Cardiac muscle cell (in vitro differentiated cells and primary cell): ENCODE results near the gene RRAS2. TPM values are rescaled to one million over a fixed set of nuclear protein-coding genes. Genes with fewer than 3 reads are reported as not detected.

Experiments used
- DNase-seq, 2 donors: peaks; one replicate each; pipeline versions ENCODE4 v3.0.0 to v3.0.0-alpha.2; 2010 to 2017; ENCODE audit warnings: low read depth in 1 of 2, low spot score in 1 of 2
- H3K27ac ChIP-seq: fragments of 200-600 bp; sonication (generic); 2 replicates; pipeline ENCODE4 v1.5.1; 2016
- H3K27me3 ChIP-seq: fragments of 200-600 bp; sonication (generic); 2 replicates; pipeline ENCODE4 v1.6.0; 2016; ENCODE audit warnings: control low read depth
- H3K36me3 ChIP-seq: fragments of 200-600 bp; sonication (generic); 2 replicates; pipeline ENCODE4 v1.5.1; 2016; ENCODE audit warnings: control low read depth
- H3K4me1 ChIP-seq: fragments of 200-600 bp; sonication (generic); 2 replicates; pipeline ENCODE4 v1.8.1; 2017; ENCODE audit warnings: low read depth, mild to moderate bottlenecking, mixed run types
- H3K4me3 ChIP-seq: fragments of 200-600 bp; sonication (generic); 2 replicates; pipeline ENCODE4 v1.5.1; 2016; ENCODE audit warnings: mild to moderate bottlenecking
- H3K9me3 ChIP-seq: fragments of 200-600 bp; sonication (generic); 2 replicates; pipeline ENCODE4 v1.5.1; 2017; ENCODE audit warnings: low read depth, mild to moderate bottlenecking, control low read depth
- polyA plus RNA-seq: library from polyadenylated mRNA; unstranded; fragments of >200 nt; fragmentation: Nextera tagmentation; extraction: Ambion mirVana; gene quantifications from 2 replicates; pipeline ENCODE4 v1.2.1, GENCODE V29; 2016
- total RNA-seq: library from RNA; depleted of rRNA; stranded (reverse); fragments of >200 nt; gene quantifications from 2 replicates; pipeline ENCODE4 v1.2.3, GENCODE V29; 2016
- TF ChIP-seq, protein P1 (sequence below): IDR thresholded peaks from 2 replicates; pipeline ENCODE4 v1.5.1; 2012; ENCODE audit warnings: low read depth, mild to moderate bottlenecking, low read length

RRAS2 gene
- total and polyA plus RNA-seq, 2 experiments from 2014 or later, result 72.3 to 74.4 TPM

GRCh38 chr11:14384338-14384737, 25.4 kb upstream of the RRAS2 start:
- TF ChIP-seq, protein P1, sequence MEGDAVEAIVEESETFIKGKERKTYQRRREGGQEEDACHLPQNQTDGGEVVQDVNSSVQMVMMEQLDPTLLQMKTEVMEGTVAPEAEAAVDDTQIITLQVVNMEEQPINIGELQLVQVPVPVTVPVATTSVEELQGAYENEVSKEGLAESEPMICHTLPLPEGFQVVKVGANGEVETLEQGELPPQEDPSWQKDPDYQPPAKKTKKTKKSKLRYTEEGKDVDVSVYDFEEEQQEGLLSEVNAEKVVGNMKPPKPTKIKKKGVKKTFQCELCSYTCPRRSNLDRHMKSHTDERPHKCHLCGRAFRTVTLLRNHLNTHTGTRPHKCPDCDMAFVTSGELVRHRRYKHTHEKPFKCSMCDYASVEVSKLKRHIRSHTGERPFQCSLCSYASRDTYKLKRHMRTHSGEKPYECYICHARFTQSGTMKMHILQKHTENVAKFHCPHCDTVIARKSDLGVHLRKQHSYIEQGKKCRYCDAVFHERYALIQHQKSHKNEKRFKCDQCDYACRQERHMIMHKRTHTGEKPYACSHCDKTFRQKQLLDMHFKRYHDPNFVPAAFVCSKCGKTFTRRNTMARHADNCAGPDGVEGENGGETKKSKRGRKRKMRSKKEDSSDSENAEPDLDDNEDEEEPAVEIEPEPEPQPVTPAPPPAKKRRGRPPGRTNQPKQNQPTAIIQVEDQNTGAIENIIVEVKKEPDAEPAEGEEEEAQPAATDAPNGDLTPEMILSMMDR, result no peak
- no peak overlapping the region for H3K27ac ChIP-seq
- H3K36me3 ChIP-seq, result no peaks in the 10 kb centered on the region
- H3K27me3 ChIP-seq, result peaks cover 48% of the 10 kb centered on the region
- no peaks in the 10 kb centered on the region for H3K9me3 ChIP-seq
- H3K4me1 ChIP-seq, result no peaks in the 10 kb centered on the region
- H3K4me3 ChIP-seq, result no peak overlapping the region
- peak in 1 of 2 donors; percentile 84 for DNase-seq

DNA sequence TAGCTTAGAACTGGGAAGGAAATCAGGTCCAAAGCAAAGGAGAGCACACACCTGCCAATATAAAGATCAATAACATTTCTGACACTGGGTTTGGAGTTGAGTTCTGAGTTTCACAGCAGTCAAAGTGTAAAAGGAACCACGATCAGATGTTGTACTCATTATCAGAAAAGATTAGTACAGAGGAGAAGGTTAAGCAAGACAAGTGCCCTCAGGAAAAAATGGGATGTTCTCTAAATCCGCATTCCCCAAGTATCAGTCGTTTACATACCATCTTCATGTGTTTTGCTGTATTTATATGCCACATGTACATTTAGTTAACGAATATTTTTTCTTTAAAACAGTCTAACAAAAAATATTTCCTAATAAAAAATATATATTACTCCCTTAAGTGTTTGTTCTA, 23.0 kb upstream of the RRAS2 start:
- Histone ChIP-seq H3K4me3 (no peak overlapping the region), H3K9me3 (no peaks in the 10 kb centered on the region), H3K27ac (no peak overlapping the region), H3K4me1 (no peaks in the 10 kb centered on the region), H3K27me3 (peaks cover 51% of the 10 kb centered on the region), H3K36me3 (no peaks in the 10 kb centered on the region)
- TF ChIP-seq, protein P1, result no peak
- no peak for DNase-seq

DNA sequence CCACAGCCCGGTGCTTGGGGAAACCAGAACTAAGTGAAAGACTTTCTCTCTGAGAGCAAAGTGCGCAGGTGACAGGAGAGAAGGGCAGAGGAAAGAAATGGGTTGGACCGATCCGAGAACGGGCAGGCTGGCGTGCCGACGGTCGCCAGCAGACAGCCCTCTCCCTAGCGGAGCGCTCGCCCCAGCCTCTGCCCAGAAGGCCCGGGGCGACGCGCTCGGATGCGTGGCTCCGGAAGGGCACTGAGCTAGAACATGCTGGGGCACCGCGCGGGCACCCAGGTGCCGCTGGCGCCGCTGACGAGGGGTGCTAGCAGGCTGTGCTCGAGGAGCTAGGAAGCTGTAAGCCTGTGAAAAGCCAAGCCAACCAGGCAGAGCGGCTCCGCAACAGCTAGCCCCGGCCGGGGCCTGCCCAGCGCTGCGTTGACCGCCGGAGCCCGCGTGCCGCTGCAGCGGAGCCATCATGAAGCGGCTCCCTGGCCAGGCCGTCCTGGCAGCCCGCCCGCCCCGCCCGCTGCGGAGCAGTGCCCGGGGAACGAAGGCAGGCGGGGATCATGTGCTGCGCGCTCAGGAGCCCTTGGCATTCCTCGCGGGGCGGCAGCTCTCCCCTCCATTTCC, 22.1 kb upstream of the RRAS2 start:
- Histone ChIP-seq H3K4me3 (peak overlapping the region; percentile 38), H3K27ac (no peak overlapping the region), H3K27me3 (peaks cover 51% of the 10 kb centered on the region), H3K4me1 (no peaks in the 10 kb centered on the region), H3K36me3 (no peaks in the 10 kb centered on the region), H3K9me3 (no peaks in the 10 kb centered on the region)
- peak; percentile 71 to 72 for DNase-seq
- TF ChIP-seq, protein P1, result no peak

- TF ChIP-seq, protein P1, result no peak
- no peaks in the 10 kb centered on the region for H3K36me3 ChIP-seq
- H3K4me3 ChIP-seq, result peak overlapping the region; percentile 38
- no peaks in the 10 kb centered on the region for H3K4me1 ChIP-seq
- H3K9me3 ChIP-seq, result no peaks in the 10 kb centered on the region
- no peak overlapping the region for H3K27ac ChIP-seq
- DNase-seq, result no peak
- H3K27me3 ChIP-seq, result peaks cover 51% of the 10 kb centered on the region
These were observed 21.3 kb upstream of the RRAS2 start for GRCh38 chr11:14380125-14380936.

GRCh38 chr11:14378171-14378570, 19.2 kb upstream of the RRAS2 start:
- TF ChIP-seq, protein P1, result no peak
- H3K36me3 ChIP-seq, result no peaks in the 10 kb centered on the region

More at GRCh38 chr11:14378171-14378570, 19.2 kb upstream of the RRAS2 start:
- Histone ChIP-seq H3K27ac (no peak overlapping the region), H3K9me3 (no peaks in the 10 kb centered on the region), H3K27me3 (peaks cover 41% of the 10 kb centered on the region), H3K4me3 (no peak overlapping the region), H3K4me1 (no peaks in the 10 kb centered on the region)
- DNase-seq, result no peak
